GM21737 (cell line): ENCODE results near the gene NSFL1C.

Experiments
- ATAC-seq: cut with Tn5 transposase; IDR thresholded peaks from one replicate; pipeline ENCODE4 v1.9.1; 2021; ENCODE audit warnings: mild to moderate bottlenecking, moderate library complexity; ENCODE audit not compliant: unreplicated experiment

The NSFL1C gene

DNA sequence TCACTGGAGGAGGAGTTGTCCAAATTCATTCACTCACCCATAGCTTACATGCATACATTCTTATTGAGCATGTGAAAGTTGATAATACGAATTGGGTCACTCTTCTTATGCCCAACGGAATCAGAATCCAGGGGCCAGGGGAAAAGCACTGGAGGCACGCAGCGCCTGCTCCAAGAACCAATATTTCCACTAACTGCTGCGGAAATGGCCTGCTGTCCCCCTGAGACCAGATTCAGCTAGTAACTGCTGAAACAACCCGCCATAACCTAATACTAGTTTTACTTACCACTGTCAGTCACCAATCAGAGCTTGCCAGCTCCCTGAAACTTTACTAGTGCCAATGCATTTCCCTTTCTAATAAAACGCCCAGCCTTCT, 73.2 kb downstream of the NSFL1C start:
- no peak for ATAC-seq

DNA sequence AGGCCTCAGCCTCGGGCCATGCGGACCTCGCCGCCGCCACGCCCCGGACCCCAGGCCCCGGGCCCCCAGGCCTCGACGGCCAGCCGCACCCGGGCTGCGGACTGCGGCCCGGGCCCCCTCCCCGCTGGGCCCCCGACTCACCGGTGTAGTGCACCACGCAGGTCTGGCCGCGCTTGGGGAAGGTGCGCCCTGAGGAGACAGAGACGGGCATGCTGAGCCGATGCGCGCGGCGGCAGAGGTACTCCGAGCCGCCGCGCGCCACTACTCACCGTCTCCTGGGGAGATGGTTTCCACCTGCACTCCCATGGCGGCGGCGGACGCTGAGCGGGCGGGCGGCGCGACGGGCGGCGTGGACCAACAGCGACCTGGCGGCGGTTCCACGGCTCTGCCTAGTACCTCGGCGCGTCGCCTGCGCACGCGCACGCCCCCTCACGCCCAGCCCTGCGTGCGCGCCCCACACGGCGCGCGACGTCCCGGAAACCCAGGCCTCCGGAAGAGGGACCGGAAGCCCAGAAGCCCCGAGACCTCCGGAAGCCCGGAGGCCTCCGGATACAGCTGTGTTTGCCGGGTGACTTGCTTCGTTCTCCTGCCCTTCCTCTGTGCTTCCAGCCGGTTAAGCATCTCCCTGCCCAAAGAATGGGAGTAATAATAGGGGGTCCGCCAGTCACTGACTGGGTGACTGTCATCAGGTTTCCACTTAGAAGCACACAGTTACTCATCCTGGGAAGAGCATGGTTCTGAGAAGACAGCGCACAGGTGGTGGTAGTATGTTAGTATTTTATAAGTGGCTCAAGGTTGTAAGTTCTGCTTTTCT, 73.7 kb downstream of the NSFL1C start, which contains the start of gene FKBP1A:
FKBP1A (minus strand) TSS at position 362 of the 814 bp plus-strand sequence; CDS start at position 306, 56 bp downstream.
- ATAC-seq: peak; percentile 89

DNA sequence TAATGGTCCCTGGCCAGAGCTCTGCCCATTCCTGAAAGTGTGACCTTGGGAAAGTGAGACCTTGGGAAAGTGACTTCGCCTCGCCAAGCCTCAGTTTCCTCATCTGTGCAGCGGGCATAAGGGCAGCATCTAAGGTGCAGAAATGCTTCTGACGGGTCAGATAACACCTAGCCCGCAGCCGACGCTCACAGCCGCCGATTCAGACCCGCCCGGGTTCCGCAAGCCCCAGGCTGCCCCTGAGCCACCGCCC, 74.3 kb downstream of the NSFL1C start:
- no peak for ATAC-seq
